Kidney glomerular epithelial cell (primary cell): ENCODE data around the gene SPACA4.
"Not testable (repeated sequence)": the region's sequence is repeated elsewhere in the genome, so short reads cannot be mapped to it uniquely, and the experiment has no call there.

Experiments
- DNase-seq: peaks from one replicate; lab custom pipeline; 2025; lab: John Stamatoyannopoulos, UW

Gene SPACA4, protein sequence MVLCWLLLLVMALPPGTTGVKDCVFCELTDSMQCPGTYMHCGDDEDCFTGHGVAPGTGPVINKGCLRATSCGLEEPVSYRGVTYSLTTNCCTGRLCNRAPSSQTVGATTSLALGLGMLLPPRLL

GRCh38 chr19:48606463-48607358, at the start of gene SPACA4:
Gene SPACA4 (plus strand): TSS chr19:48606742. CDS start chr19:48606979, 237 bp downstream.
- no peak for DNase-seq

GRCh38 chr19:48556825-48557224, 49.7 kb upstream of the SPACA4 start:
- no peak for DNase-seq

DNA sequence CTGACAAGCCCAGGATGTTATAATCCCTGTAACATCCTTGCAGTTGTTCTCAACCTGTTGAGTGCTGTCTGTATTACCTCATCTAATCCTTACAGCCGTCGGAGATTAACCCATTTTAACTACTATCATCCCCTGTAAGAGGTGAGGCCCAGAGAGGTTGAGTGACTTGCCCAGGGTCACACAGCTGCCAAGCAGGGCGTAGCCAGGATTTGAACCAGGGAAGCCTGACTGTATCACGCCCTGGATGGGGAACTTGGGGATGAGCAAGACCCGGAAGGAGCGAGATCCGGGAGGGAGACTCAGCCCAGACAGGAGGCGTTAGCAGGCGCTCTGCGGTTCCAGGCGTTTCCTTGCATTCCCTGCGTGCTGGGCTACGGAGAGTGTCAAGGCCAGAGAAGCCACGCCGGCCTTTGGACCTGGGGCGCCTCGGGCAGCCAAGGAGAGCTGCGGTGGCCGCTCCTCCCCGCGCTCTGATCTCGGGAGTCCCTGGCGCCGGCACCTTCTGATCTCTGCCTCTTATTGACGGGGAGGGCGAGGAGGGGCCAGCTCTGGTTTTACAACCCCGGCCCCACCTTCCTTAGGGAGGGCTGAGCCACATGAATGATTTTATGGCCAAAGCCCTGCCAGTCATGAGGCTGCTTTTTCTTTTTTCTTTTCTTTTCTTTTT, 48.4 kb upstream of the SPACA4 start:
- peak; percentile 67 for DNase-seq

DNA sequence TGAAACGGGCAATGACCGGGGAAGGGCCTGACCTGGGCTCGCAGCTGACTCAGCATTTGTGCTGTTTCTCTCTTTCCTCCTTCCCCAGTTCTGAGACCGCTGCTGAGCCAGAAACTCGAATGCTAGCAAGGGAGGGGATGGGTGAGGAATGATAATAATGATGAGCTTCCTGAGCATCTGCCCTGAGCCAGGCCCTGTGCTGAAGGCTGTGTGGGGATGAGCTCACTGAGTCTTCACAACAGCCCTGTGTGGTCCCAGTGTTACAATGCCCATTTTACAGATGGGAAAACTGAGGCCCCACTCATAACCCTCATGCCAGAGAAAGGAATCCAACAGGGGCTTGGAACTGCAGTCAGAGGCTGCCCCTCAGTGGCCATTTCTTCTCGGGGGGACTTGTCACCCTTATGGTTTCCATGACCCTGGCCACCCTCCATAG, 46.4 kb upstream of the SPACA4 start:
- DNase-seq = no peak

- DNase-seq = no peak
Observed at GRCh38 chr19:48561412-48561811, 45.1 kb upstream of the SPACA4 start.

- DNase-seq = no peak
Observed at GRCh38 chr19:48565090-48565489, 41.5 kb upstream of the SPACA4 start.

DNA sequence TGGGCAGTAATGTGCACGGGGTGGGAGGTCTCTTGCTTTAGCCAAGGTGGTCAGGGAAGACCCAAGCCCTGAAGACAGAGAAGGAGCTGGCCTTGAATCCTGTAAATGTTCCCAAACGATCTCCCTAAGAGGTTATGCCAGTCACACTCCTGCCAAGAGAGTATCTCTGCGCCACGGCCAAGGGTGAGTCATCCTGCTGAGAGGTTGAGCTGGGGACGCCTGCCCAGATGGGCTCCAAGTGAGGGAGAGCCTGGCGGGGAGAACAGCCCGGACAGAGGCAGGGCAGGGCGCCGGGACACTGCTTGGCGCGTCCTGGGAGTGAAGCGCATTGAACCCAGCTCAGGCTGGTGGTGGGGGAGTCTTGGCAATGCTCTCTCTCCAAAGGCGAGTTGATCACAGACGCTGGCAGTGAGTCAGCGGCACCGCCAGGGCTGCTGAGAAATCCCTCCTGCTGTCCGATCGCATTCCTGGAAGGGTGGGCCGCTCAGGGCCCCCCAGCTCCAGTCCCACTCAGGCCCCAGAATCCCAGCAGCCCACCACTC, 38.1 kb upstream of the SPACA4 start:
- DNase-seq = peak; percentile 92

- DNase-seq = no peak
Observed at GRCh38 chr19:48569814-48570213, 36.7 kb upstream of the SPACA4 start.

DNA sequence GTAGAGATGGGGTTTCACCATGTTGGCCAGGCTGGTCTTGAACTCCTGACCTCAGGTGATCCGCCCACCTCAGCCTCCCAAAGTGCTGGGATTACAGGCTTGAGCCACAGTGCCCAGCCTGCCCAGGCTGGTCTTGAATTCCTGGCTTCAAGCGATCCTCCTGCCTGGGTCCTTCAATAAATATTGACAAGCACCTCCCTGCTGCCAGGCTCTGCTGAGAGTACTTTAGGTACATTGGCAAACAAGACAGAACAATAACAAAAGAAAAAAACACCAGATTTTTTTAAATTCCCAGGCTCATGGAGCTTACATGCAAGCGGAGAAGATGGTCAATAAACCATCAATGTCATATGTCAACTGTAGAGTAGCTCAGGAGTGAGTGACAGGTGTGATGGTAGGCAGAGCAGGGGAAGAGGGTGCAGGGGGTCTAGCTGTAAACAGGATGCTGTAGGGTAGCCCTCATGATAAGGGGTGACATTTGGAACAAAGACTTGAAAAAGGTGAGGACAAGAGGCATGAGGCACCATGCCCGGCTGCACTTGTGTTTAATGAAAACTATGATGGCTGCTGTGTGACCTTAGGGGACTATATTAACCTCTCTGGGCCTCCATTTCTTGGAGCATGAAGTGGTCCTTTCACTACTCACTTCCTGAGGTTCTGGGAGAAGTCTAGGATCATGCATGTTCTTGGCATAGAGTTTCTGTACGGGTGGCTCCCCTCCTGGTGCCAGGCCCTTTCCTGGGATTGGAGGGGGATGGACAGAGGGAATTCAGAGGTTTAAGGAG, 35.0 kb upstream of the SPACA4 start:
- DNase-seq = no peak

DNA sequence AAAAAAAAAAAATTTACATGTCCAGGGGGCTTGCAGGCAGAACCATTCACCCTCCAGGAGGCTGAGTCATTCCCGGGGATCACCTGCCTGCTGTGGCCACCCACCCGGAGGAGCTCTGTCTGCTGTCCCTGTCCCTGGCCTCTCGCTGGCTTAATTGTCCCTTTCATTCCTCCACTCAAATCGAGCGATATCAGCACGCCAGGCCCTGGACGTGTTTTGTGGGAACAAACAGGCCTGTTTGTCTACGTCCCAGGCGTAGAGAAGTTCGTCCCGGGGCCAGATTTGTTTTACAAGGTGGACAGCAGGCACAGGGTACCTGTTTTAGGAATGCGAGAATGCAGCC, 33.4 kb upstream of the SPACA4 start:
- no peak for DNase-seq

DNA sequence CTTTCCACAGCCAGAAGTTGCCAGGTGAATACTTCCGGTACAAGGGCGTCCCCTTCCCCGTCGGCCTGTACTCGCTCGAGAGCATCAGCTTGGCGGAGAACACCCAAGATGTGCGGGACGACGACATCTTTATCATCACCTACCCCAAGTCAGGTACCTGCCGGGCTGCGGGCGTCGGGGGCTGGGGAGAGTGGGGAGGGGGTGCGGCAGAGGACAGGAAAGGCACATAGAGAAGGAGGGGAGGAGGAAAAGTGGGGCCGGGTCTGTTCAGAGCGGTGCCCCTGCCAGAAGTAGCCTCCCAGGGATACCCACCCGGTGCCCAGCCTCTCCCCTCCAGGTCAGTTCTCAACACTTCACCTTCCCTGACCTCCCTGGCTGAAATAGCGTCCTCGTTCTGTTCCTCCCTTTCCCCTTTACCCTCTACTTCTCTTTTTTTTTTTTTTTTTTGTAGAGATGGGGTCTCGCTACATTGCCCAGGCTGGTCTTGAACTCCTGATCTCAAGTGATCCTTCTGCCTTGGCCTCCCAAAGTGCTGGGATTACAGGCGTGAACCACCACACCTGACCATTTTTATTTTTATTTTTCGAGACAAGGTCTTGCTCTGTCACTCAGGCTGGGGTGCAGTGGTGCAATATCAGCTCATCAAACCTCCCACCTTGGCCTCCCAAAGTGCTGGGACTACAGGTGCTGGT, 30.5 kb upstream of the SPACA4 start:
- no peak for DNase-seq

DNA sequence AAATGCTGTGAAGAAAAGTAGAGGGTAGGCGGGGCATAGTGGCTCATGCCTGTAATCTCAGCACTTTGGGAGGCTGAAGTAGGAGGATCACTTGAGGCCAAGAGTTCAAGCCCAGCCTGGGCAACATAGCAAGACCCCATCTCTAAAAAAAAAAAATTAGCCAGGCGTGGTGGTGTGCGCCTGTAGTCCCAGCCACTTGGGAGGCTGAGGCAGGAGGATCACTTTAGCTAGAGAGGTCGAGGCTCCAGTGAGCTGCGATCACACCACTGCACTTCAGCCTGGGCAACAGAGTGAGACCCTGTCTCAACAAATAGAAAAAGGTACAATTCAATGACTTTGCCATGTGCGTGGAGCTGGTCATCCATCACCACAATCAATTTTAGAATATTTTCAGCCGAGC, 28.6 kb upstream of the SPACA4 start:
- DNase-seq = not testable (repeated sequence)

- DNase-seq = no peak
Observed at GRCh38 chr19:48578891-48579290, 27.7 kb upstream of the SPACA4 start.

GRCh38 chr19:48582168-48582567, 24.4 kb upstream of the SPACA4 start:
- DNase-seq = no peak

DNA sequence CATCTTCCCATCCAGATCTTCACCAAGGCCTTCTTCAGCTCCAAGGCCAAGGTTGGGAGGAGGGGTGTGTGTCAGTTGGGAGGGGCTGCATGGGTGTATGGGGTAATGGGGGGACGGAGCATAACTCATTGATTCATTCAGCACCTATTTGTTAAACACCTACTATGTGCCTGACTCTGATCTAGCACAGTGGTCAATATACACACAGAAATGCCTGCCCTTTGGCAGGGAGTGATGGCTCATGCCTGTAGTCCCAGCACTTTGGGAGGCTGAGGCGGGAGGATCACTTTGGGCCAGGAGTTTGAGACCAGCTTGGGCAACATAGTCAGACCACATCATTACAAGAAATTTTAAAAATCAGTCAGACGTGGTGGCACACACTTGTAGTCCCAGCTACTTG, 19.2 kb upstream of the SPACA4 start:
- DNase-seq = no peak

- DNase-seq = peak; percentile 88
Observed at GRCh38 chr19:48588670-48589401, 17.7 kb upstream of the SPACA4 start.

DNA sequence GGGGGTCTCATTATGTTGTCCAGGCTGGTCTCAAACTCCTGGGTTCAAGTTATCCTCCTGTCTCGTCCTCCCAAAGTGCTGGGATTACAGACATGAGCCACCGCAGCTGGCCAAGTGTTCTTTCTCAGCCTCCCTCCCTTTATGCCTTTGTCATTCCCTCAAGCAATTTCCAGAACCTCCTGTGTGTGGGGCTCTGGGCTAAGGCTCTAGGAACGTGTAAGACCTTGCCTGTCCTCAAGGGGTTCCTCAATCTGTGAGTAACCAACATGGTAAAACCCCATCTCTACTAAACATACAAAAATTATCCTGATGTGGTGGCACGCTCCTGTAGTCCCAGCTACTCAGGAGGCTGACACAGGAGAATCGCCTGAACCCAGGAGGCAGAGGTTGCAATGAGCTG, 15.5 kb upstream of the SPACA4 start:
- DNase-seq = no peak

- no peak for DNase-seq
Observed at GRCh38 chr19:48595171-48595570, 11.4 kb upstream of the SPACA4 start.

DNA sequence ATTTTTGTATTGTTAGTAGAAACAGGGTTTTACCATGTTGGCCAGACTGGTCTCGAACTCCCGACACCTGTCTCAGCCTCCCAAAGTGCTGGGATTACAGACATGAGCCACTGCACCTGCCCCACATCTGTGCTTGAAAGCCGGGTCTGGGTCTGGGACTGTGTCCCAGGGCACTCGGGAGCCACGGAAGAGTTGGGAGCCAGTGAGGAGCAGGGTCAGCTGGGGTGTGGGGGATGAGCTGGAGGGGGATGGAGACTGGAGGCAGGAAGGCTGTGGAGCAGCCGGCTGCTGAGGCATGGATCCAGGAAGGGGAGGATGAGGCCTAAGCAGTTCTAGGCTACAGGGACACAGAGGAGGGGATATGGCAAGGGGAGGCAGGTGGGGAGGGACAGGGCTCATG, 10.7 kb upstream of the SPACA4 start:
- DNase-seq = no peak

DNA sequence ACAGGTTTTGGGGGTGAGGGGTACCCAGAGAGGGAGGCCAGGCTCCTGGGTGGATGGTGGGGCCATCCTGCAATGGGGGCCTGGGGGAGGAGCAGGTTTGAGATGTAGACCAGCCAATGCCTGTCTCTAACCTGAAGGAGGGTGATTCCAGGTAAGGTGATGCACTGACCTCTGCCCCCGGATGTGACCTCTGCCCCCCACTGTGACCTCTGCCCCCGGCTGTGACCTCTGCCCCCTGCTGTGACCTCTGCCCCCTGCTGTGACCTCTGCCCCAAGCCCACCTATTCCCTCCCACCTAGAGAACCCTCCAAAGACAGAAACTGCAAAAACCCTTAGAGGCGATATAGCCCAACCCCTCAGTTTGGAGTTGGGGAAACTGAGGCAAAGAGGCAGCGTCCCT, 10.3 kb upstream of the SPACA4 start:
- no peak for DNase-seq
